HG03039 (cell line): ENCODE results near the gene SUPT6H.

Experiments used
- ATAC-seq: cut with Tn5 transposase; IDR thresholded peaks from one replicate; pipeline ENCODE4 v1.9.1; 2021; ENCODE audit warnings: mild to moderate bottlenecking, moderate library complexity; ENCODE audit not compliant: unreplicated experiment

SUPT6H gene

GRCh38 chr17:28700278-28700677, 38.3 kb downstream of the SUPT6H start:
- ATAC-seq: no peak

- no peak for ATAC-seq
Measured at GRCh38 chr17:28700830-28701492, 39.0 kb downstream of the SUPT6H start.

- no peak for ATAC-seq
Measured at GRCh38 chr17:28702026-28702751, 40.2 kb downstream of the SUPT6H start.

- no peak for ATAC-seq
Measured at GRCh38 chr17:28702752-28703150, 40.7 kb downstream of the SUPT6H start.

- no peak for ATAC-seq
Measured at GRCh38 chr17:28703552-28704218, 41.7 kb downstream of the SUPT6H start.

GRCh38 chr17:28704219-28704858, 42.3 kb downstream of the SUPT6H start:
- ATAC-seq: no peak

- no peak for ATAC-seq
Measured at GRCh38 chr17:28705074-28705659, 43.2 kb downstream of the SUPT6H start.

GRCh38 chr17:28705728-28706334, 43.8 kb downstream of the SUPT6H start:
- no peak for ATAC-seq

- ATAC-seq: no peak
Measured at GRCh38 chr17:28706471-28707338, 44.7 kb downstream of the SUPT6H start.

GRCh38 chr17:28707339-28707720, 45.3 kb downstream of the SUPT6H start:
- ATAC-seq: no peak

- ATAC-seq: peak; percentile 71
Measured at GRCh38 chr17:28710861-28711722, 49.1 kb downstream of the SUPT6H start.

- peak; percentile 11 for ATAC-seq
Measured at GRCh38 chr17:28711723-28712031, 49.7 kb downstream of the SUPT6H start, which contains the start of gene PROCA1. Gene PROCA1 (minus strand): TSS chr17:28711888. CDS start chr17:28711660, 228 bp downstream.

GRCh38 chr17:28712032-28712704, 50.2 kb downstream of the SUPT6H start:
- ATAC-seq: peak; percentile 23

- no peak for ATAC-seq
Measured at GRCh38 chr17:28712705-28713415, 50.9 kb downstream of the SUPT6H start.

GRCh38 chr17:28714281-28714680, 52.3 kb downstream of the SUPT6H start:
- no peak for ATAC-seq

- ATAC-seq: no peak
Measured at GRCh38 chr17:28715217-28715616, 53.2 kb downstream of the SUPT6H start.

GRCh38 chr17:28716740-28717577, 55.0 kb downstream of the SUPT6H start:
- no peak for ATAC-seq
